Measurements from ENCODE around the gene CASZ1. TPM values are rescaled to one million over a fixed set of nuclear protein-coding genes. Genes with fewer than 3 reads are reported as not detected.

Gene CASZ1
- total and polyA plus RNA-seq, 9 of the 15 experiments (the other 6 are each of a cell fraction or from before 2014, with no cell fraction given): 0.01 to 4.0 (median 0.76) TPM; not detected in 1

GRCh38 chr1:10679496-10680220 is 116.8 kb downstream of the CASZ1 start:
- 0 out of 4 replicates have a peak overlapping the region, but pooled peaks of 1 of the 2 experiments have one; percentile 7 for H3K9ac ChIP-seq (ENCODE audit: insufficient read depth in 1 of 2, low read depth in 2 of 2, low read length in 2 of 2)
- peaks cover 24 to 79% of the 10 kb centered on the region in 2 experiments; a peak in 4 of 5 replicates for H3K27me3 ChIP-seq (ENCODE audit: control insufficient read depth in 2 of 2, insufficient read depth in 2 of 2, low read length in 2 of 2)
- H3K36me3 ChIP-seq (ENCODE audit: control insufficient read depth, insufficient read depth, low read length): no peaks in the 10 kb centered on the region
- no TSS peak for BruUV-seq (replicated peaks)
- peaks cover 32% of the 10 kb centered on the region for H4K20me1 ChIP-seq (replicated peaks; ENCODE audit: control insufficient read depth, insufficient read depth, low read length)
- in situ Hi-C loops (cut with MboI) (no loop called here), intact Hi-C loops (cut with micrococcal nuclease) (no loop called here)
- peaks cover 6 to 54% of the 10 kb centered on the region in 2 experiments; a peak in 3 of 5 replicates for H3K4me1 ChIP-seq (replicated peaks in 1 of 2; ENCODE audit: control insufficient read depth in 2 of 2, insufficient read depth in 2 of 2, low read length in 2 of 2)
- ATAC-seq (peak; percentile 88), DNase-seq (ENCODE audit: extremely low read depth in 1 of 4, low spot score in 3 of 4) (peak; percentile 75 to 78 (median 76)), FAIRE-seq (peak; percentile 86)
- no peak overlapping the region for H3K4me3 ChIP-seq
- no peaks in the 10 kb centered on the region for H3K79me2 ChIP-seq (ENCODE audit: control insufficient read depth, insufficient read depth, low read length)
- no peak overlapping the region for H3K4me2 ChIP-seq (ENCODE audit: insufficient read depth, low read length)
- H3K9me3 ChIP-seq (replicated peaks; ENCODE audit: control insufficient read depth, insufficient read depth, low read depth, low read length): no peaks in the 10 kb centered on the region
- no peak overlapping the region for H3K27ac ChIP-seq (ENCODE audit: extremely low read depth, low read depth, low read length)
- WGBS (ENCODE audit: insufficient coverage, low coverage, missing lambda C conversion rate): 4% methylated on average over 9 of the region's 9 CpGs
- H2AFZ ChIP-seq (ENCODE audit: low read depth, low read length): no peak overlapping the region
- POLR2A ChIA-PET: interaction anchor here (0.5 to 1.2 kb wide), 7 partner anchors 9 to 1503 kb away, joined by 3 to 5 read pairs (median 3); no protein-coding TSS in a partner anchor
- CTCF ChIA-PET (ENCODE audit: low intra/inter-chr PET ratio): no interaction called here
- no peaks in the 10 kb centered on the region for H3K9me1 ChIP-seq (ENCODE audit: control insufficient read depth, insufficient read depth, low read length)
- TF ChIP-seq TRIM24 (IDR thresholded peaks at IDR 0.05) (no peak), ARNT (IDR thresholded peaks at IDR 0.05) (no peak), ETV5 (CRISPR knock-in tag; IDR thresholded peaks at IDR 0.05; ENCODE audit: low read depth) (0 out of 2 replicates have a peak, but pooled peaks have one; percentile 43), ZNF408 (CRISPR knock-in tag; IDR thresholded peaks at IDR 0.05; ENCODE audit: low read depth) (no peak), CREB1 (IDR thresholded peaks at IDR 0.05) (no peak), CREB1 (CRISPR knock-in tag; IDR thresholded peaks at IDR 0.05) (peak; percentile 68; the same call in 1 of the 2 replicates), GABPB1 (CRISPR knock-in tag; IDR thresholded peaks at IDR 0.05) (peak; percentile 26; the same call in 1 of the 2 replicates), ESRRA (IDR thresholded peaks at IDR 0.05; ENCODE audit: borderline replicate concordance, low read depth) (peak; percentile 40; the same call in 1 of the 2 replicates), ATF1 (CRISPR knock-in tag; IDR thresholded peaks at IDR 0.05) (peak; percentile 29; the same call in 1 of the 2 replicates), ATF1 (tag; IDR thresholded peaks at IDR 0.05) (peak; percentile 66), CREM (IDR thresholded peaks at IDR 0.05; ENCODE audit: low read depth) (peak; percentile 50; the same call in 1 of the 2 replicates), ZNF76 (CRISPR knock-in tag; IDR thresholded peaks at IDR 0.05; ENCODE audit: borderline replicate concordance) (no peak), MAFG (tag; conservative IDR thresholded peaks at IDR 0.05) (no peak), CEBPB (tag; IDR thresholded peaks at IDR 0.05) (no peak)
- TF ChIP-seq, protein P1, sequence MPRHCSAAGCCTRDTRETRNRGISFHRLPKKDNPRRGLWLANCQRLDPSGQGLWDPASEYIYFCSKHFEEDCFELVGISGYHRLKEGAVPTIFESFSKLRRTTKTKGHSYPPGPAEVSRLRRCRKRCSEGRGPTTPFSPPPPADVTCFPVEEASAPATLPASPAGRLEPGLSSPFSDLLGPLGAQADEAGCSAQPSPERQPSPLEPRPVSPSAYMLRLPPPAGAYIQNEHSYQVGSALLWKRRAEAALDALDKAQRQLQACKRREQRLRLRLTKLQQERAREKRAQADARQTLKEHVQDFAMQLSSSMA (CRISPR knock-in tag; IDR thresholded peaks at IDR 0.05): no peak
- TF ChIP-seq, protein P2, sequence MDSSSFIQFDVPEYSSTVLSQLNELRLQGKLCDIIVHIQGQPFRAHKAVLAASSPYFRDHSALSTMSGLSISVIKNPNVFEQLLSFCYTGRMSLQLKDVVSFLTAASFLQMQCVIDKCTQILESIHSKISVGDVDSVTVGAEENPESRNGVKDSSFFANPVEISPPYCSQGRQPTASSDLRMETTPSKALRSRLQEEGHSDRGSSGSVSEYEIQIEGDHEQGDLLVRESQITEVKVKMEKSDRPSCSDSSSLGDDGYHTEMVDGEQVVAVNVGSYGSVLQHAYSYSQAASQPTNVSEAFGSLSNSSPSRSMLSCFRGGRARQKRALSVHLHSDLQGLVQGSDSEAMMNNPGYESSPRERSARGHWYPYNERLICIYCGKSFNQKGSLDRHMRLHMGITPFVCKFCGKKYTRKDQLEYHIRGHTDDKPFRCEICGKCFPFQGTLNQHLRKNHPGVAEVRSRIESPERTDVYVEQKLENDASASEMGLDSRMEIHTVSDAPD (CRISPR knock-in tag; IDR thresholded peaks at IDR 0.05): no peak
- TF ChIP-seq, protein P3, sequence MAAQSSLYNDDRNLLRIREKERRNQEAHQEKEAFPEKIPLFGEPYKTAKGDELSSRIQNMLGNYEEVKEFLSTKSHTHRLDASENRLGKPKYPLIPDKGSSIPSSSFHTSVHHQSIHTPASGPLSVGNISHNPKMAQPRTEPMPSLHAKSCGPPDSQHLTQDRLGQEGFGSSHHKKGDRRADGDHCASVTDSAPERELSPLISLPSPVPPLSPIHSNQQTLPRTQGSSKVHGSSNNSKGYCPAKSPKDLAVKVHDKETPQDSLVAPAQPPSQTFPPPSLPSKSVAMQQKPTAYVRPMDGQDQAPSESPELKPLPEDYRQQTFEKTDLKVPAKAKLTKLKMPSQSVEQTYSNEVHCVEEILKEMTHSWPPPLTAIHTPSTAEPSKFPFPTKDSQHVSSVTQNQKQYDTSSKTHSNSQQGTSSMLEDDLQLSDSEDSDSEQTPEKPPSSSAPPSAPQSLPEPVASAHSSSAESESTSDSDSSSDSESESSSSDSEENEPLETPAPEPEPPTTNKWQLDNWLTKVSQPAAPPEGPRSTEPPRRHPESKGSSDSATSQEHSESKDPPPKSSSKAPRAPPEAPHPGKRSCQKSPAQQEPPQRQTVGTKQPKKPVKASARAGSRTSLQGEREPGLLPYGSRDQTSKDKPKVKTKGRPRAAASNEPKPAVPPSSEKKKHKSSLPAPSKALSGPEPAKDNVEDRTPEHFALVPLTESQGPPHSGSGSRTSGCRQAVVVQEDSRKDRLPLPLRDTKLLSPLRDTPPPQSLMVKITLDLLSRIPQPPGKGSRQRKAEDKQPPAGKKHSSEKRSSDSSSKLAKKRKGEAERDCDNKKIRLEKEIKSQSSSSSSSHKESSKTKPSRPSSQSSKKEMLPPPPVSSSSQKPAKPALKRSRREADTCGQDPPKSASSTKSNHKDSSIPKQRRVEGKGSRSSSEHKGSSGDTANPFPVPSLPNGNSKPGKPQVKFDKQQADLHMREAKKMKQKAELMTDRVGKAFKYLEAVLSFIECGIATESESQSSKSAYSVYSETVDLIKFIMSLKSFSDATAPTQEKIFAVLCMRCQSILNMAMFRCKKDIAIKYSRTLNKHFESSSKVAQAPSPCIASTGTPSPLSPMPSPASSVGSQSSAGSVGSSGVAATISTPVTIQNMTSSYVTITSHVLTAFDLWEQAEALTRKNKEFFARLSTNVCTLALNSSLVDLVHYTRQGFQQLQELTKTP (IDR thresholded peaks at IDR 0.05; ENCODE audit: low read depth in 1 of 2, partially characterized antibody in 2 of 2): no peak
